Placental epithelial cell (primary cell): ENCODE results near the gene POC1A. TPM values are rescaled to one million over a fixed set of nuclear protein-coding genes. Genes with fewer than 3 reads are reported as not detected.

Experiments used
- total RNA-seq: library from RNA; depleted of rRNA; stranded (reverse); fragments of >200 nt; gene quantifications from 2 replicates; pipeline ENCODE4 v1.2.3, GENCODE V29; 2012

POC1A gene
- total RNA-seq: 4.3 and 8.6 TPM in 2 replicates

GRCh38 chr3:52154135-52155094 lies at the start of gene POC1A:
POC1A (minus strand) TSS chr3:52154423; CDS start chr3:52154372, 51 bp downstream.

GRCh38 chr3:52197842-52198625 lies 43.8 kb upstream of the POC1A start, which contains the start of gene ALAS1:
ALAS1 (plus strand) TSS chr3:52198160; CDS start chr3:52199242, 1,082 bp downstream.

DNA sequence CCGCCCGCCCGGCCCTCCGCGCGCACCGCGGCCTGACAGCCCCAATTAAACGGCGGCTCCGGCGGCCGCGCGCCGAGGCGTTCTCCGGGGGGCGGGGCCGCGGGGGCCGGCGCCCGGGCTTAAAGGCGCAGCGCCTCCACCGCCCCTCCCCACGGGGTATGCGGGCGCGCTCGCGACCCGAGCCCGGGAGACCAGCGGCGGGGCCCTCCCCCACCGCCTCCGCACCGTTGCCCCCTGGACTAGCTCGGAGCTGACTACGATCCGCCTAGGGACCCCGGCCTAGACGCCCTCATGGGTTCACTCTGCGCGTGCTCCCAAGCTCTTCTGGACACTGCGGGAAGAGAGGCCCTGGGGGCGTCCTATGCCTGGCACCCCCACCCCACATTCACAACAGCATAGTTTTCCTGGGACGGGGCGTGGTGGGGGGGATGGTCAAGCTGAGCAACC lies 97.7 kb downstream of the POC1A start, which contains the start of gene DUSP7:
DUSP7 (minus strand) TSS at position 51 of the 447 bp plus-strand sequence. CDS start 205 bp downstream, outside the sequence.

Other genes starting within 250 kb of the POC1A start
- gene RRP9, start 212.5 kb downstream of the POC1A start, total RNA-seq: 8.6 and 15.6 TPM in 2 replicates
- 13.8 and 24.7 TPM in 2 replicates for gene PARP3, start 212.1 kb downstream of the POC1A start, total RNA-seq
- under 0.01 TPM in 1 of 2 replicates, not detected in the other for gene GPR62, start 199.0 kb downstream of the POC1A start, total RNA-seq
- gene PCBP4, start 187.0 kb downstream of the POC1A start, total RNA-seq: 55.7 and 174 TPM in 2 replicates
- gene ABHD14B, start 180.4 kb downstream of the POC1A start, total RNA-seq: 22.9 and 28.3 TPM in 2 replicates
- 11.0 and 12.7 TPM in 2 replicates for gene ABHD14A, start 179.4 kb downstream of the POC1A start, total RNA-seq
- 36.1 and 49.7 TPM in 2 replicates for gene ACY1, start 170.9 kb downstream of the POC1A start, total RNA-seq
- 1,027 and 1,065 TPM in 2 replicates for gene RPL29, start 158.5 kb downstream of the POC1A start, total RNA-seq
- gene DUSP7, start 97.9 kb downstream of the POC1A start, total RNA-seq: 11.0 and 25.2 TPM in 2 replicates
- 32.2 and 34.3 TPM in 2 replicates for gene ALAS1, start 43.7 kb upstream of the POC1A start, total RNA-seq
- under 0.01 and 0.11 TPM in 2 replicates for gene TLR9, start 71.2 kb upstream of the POC1A start, total RNA-seq
- gene TWF2, start 84.7 kb upstream of the POC1A start, total RNA-seq: 108 and 160 TPM in 2 replicates
- 23.3 and 34.5 TPM in 2 replicates for gene PPM1M, start 91.3 kb upstream of the POC1A start, total RNA-seq
- gene WDR82, start 124.2 kb upstream of the POC1A start, total RNA-seq: 44.4 and 46.0 TPM in 2 replicates
- 5.9 and 9.1 TPM in 2 replicates for gene GLYCTK, start 133.4 kb upstream of the POC1A start, total RNA-seq
- 7.9 TPM in 2 replicates for gene DNAH1, start 161.9 kb upstream of the POC1A start, total RNA-seq